T follicular helper cell (primary cell): ENCODE results near the gene BSND.
"Not testable (repeated sequence)": the region's sequence is repeated elsewhere in the genome, so short reads cannot be mapped to it uniquely, and the experiment has no call there.

Source experiments
- DNase-seq: peaks from one replicate; pipeline ENCODE4 v3.0.0-alpha.2; 2020; ENCODE audit warnings: low read depth
- total RNA-seq, 2 experiments: gene quantifications; one replicate each; lab custom pipeline; 2026; lab: John Stamatoyannopoulos, UW

BSND gene
- total RNA-seq, result 0 reads per million in 2 experiments

DNA sequence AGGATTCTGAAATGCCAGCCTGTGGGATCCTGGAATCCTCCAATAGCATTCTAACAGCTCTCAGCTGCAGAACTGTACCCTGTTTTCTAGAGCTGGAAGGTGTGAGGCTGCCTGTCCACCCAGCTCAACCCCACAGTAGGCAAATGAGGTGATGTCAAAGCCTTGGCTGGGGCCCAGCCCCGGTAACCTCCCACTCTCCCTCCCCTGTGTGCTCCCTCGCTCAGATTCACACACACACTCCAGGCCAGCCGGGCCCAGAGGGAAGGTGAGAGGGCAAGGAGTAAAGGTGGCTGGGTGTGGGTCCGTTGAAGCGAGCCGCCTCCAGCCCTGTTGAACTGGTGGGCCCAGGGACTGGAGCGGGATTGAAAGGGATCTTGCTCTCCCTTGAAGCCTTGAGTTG lies at the start of gene BSND:
BSND (plus strand) TSS at position 257 of the 400 bp plus-strand sequence. CDS start 254 bp downstream, outside the sequence.
- DNase-seq, result no peak

DNA sequence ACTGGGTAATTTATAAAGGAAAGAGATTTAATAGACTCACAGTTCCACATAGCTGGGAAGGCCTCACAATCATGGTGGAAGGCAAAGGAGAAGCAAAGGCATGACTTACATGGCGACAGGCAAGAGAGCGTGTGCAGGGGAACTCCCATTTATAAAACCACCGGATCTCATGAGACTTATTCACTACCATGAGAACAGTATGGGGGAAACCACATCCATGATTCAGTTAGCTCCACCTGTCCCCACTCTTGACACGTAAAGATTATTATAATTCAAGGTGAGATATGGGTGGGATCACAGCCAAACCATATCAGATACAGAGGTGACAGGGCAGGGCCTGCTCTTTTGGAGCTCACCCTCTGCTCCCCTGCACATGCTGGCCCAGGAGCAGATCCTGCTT lies 49.7 kb upstream of the BSND start:
- DNase-seq, result no peak

DNA sequence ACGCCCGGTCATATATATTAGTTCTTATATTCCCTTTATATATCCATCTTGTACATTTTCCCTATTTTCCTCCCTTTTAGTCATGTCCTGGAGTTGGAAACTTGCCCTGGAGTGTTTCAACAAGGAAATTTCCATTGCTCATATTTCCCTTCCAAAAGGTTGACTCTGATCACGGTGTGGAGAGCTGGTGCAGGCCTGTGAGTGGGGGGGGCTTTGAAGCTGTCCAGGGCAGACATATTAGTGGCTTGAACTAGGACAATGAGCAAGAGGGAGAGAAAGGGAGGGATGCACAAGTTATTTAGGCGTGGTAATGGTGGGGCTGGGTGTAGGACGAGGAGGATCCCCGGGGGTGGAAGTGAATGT lies 48.7 kb upstream of the BSND start:
- DNase-seq, result no peak

DNA sequence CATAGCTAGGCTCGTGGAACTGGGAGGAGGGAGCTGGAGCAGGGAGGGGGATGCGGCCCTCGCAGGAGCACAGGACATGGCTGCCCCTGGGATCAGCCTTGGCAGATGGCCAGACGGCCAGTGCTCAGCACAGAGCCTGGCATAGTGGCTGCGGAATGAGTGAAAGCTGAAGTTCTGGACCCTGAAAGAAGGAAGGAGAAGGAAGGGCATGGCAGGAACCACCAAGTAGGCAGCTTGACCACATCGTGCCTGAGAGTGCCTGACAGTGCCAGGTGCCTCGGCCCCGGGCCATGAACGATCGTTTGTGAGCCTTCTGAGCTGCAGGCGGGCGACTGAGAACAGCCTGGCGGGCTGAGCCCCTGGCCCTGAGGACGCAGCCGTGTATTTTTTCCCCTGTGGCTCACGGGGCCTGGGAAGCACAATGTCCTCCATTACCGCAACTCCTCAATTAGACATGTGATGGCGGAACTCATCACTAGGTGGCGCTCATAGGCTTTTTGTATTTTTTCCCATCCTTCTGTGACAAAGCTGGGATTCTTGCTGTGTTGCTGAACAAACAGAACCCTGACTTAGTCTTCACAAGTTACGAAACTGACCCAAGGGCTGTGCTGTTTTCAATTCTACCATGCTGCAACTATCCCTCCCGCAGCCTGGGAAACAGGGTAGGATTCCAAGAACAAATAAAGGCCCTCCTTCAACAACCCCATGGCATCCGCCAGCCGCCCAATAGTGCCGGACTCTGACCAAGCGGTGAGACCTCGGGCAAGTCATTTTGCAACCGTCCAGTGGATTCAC lies 48.2 kb upstream of the BSND start:
- peak; percentile 16 for DNase-seq

DNA sequence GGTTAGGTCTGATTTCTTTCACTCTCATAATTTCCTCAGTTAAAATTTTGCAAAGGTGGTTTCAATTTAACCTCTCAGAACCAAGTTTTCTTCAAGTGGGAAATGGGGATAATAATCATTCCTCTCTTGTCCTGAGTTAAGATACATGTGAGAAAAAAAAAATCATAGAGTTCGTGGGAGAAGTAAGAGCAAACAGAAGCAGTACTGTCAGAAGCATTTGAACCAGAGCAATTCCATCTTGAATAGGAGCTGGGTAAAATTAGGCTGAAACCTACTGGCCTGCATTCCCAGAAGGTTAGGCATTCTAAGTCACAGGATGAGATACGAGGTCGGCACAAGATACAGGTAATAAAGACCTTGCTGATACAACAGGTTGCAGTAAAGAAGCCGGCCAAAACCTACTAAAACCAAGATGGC lies 46.9 kb upstream of the BSND start:
- no peak for DNase-seq

DNA sequence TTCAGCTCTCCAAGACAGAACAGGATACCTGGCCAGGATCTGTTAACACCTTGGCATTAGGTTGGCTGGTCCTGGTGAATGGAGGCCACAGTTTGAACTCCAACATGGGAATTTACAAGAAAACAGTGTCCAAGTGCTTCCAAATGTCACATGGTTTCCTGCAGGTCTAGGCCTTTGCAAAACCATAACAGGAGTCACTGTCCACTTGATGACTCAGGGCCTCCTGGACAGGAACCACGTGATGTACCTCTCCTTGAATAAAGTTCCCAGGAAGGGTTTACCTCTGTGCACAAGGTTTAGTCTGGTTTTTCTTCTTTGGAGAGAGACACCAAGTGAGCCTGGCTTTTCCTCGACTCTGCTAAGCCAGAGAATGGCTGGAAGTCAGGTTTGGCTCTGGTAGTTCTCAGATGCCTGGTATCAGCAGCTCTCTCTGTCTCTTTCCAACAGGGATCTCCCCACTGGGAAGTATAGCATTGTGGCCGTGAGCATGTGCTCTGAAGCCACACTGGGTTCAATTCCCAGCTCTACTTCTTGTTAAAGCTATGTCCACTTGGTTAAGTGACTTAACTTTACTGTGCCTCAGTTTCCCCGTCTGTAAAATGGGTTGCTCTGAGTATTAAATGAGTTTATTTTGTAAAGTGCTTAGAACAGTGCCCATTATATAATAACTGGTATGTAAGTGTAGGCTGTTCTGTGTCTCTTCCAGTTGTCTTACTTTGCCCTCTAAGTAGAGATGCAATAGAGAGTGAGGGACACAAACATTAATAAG lies 45.6 kb upstream of the BSND start:
- no peak for DNase-seq

DNA sequence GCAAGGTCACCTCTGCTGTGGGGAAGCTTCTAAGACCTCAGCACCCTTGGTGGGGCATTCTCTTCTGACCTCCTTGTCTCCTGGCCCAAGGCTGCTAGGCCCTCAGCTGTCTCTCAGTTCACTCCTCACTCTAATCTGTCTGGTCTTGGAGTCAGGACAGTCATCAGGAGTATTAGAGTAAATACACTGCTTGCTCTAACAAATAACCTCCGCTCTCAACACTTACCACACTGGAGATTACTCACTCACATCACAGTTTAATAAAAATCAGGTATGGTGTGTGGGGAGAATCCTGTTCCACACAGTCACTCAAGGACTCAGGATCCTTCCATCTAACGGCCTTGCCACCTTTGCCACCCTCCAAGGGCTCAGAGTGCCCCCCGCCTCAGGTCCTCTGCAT lies 44.9 kb upstream of the BSND start:
- no peak for DNase-seq

DNA sequence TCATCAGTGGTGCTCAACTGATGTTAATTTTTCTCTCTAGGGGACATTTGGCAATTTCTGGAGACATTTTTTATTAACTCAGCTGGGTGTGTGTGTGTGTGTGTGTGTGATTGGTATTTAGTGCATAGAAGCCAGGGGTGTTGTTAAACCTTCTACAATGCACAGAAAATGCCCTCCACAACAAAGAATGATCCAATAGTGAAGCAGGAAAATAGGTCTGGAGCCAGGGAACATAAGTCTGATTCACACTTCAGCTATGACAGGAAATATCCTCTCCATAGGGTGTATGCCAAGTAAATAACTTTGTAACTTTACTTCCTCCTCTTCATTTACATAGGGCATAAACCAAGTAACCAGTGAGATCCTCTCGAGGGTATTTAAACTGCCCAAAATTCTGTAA lies 43.4 kb upstream of the BSND start:
- no peak for DNase-seq

DNA sequence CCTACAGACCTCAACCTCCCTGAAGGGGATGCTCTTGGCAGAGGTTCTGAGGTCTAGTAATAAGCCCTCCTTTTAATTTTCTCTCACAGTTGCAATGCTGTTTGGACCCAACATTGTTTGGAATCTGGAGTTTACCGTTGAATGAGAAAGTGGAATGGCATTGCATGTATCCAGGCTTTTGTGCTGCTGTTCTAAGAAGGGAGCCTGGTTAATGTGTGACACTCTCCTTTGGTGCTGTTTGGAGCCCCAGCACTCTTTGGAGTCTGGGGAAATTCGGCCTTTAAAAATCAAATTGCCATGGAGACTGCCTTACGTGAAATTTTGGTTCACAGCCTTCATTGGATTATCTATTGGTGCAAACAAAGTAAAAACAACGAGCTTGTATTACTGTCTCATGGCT lies 42.0 kb upstream of the BSND start:
- DNase-seq, result no peak

DNA sequence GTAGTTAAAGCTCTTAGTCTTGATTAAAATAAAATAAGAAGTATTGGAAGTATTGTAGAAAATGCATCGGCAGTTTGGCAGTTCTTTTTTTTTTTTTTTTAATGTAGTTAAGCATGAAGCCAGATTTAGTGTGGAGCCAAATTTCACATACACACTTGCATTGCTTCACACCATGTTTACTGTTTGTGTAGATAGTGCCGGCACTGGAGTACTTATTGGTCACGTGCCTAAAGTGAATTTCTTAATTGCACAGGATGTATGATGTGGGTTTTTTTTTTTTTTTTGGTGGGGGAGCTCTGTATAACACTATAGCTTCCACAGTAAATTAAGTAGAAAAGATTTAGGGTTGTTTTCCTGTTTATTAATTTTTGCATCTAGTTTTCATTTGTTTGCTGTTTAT lies 39.5 kb upstream of the BSND start:
- no peak for DNase-seq

DNA sequence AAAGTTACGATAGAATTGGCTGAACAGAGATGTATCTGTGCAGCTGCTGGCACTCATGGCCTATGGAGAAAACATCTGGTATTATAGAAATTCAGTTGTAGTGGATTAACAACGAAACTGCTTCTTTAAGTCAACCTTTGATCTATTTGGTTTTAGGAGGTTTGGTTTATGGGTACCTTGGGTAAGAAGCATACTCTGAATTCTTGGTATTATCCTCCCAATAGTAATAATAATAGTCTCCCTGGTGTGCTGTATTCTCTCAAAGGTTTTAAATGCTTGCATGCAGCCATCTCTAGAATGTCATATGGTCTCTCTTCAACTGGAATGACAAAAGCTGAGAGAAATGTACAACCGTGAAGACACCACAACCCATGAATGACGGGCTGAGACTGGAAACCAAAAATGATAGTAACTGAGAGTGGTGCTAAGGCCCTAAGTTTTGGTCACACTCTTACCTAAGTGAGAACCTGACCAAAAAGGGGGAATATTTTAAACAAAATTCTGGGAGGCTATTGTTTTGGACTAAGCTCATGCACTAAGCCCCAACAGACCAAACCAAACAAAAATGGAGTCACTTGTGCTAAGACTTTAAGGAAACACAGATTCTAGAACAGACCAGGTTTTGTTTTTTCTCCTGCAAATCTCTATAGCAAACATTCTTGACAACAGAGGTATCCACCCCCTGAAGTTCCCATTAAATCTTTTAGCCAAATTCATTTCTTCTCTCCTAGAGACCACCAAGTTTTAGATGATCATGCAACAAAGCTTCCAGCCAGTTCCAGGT lies 35.9 kb upstream of the BSND start:
- no peak for DNase-seq

DNA sequence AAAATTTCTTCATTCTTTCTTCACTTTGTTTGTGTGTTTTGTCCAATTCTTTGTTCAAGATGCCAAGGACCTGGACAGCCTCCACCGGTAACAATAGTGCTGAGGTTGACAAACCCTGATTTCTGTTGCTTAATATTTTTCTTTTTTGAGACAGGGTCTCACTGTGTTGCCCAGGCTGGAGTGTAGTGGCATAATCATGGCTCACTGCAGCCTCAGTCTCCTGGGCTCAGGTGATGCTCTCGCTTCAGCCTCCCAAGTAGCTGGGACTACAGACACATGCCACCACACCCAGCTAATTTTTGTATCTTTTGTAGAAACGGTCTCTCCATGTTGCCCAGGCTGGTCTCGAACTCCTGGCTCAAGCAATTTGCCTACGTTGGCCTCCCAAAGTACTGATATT lies 34.9 kb upstream of the BSND start:
- not testable (repeated sequence) for DNase-seq

DNA sequence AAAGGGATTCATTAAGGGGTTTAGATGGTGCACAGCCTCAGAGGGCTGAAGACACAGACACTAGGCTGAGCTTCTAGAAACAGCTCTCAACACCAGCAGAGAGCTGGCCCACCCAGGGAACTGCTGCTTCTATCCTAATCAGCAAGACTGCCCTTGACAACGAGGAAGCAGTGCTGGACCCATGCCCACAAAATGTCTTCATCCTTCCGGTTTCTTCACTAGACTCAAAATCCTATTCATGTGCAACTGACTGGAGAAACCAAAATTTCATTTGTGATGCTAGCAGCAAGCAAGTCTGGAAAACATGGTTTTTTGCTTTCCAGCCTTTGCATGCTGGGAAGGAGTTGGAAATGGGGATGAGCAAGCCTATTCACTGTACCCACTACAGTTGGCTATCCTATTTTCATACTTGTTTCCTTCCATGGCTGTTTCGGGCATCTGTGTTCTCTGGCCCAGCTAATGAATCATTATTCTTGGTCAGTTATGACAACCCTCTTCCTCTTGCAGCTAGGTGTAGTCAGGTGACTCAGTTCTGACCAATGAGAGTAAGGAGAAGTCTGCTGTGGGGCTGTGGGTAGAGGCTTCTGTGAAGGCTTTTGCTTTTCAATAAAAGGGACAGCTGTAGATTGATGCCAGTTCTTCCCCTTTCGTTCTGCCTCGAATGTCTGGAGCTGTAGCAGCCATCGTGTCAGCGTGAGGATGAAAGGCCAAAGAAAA lies 33.0 kb upstream of the BSND start:
- DNase-seq, result no peak

DNA sequence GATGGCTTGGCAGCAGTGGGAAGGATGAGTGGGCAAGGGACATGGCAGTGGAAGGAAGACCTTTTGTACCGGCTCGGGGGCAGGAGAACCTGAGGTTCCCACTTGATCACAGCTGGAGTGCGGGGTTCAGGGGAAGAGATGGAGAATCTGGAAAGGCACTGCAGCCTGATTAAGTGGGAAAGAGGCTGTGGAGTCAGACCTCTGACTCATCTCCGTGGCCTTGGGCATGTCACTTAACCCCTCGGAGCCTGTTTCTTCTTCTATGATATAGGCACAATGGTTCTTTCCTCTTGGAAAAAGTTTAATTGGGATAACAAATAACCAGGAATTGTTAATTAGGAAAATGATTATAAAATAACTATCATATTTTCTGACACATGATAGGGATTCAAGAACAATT lies 31.4 kb upstream of the BSND start:
- no peak for DNase-seq

DNA sequence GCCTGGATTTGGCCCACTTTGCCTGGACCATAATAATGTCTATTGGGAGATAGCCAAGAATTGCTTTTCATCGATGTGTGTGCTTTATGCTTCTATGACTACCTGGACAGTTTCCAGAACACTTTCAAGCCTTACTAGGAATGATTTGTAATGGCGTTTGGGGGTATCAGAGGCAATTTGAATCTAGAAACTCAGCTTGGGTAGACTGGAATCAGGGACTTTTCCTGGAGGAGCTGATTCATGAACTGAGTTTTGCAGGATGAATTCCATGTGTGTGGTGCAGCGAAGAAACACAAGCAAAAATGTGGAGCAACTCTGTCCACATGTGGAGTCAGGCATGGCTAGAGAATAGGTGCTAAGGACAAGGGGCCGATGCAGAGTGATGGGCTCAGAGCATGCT lies 30.2 kb upstream of the BSND start:
- no peak for DNase-seq

DNA sequence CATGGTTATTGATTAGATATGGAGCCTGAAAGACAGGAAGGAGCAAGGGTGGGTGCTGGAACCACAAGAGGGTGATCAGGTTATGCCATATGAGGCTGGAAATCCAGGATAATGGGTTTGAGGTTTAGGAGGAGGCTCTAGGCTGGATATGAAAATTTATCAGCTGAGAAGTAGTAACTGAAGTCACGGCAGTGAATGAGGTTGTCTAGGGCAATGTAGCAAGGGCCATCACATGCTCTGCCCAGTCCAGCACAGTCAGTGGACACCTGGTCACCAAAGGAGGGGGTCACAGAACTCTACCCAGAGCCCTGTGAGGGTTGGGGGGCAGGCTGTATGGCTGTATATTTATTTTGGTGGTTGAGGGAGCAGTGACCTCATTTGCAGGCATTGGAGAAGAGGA lies 28.9 kb upstream of the BSND start:
- DNase-seq, result no peak

DNA sequence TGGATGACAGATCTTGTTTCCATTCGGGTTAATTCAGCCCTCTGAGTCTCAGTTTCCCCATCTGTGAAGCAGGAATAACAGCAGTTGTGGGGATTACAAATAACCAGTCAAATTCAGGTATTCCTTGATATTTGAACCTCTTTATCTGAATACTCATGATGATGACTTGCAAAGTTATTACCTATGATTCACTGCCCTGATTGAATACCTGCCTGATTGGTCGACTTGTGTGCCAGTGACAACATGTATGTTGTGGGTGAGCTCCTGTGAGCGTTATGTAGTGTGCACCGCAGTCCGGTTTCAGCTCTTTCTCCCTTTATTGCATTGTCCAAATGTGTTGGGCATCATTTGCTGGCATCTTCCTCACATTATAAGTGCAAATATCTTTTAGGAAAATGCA lies 27.8 kb upstream of the BSND start:
- DNase-seq, result no peak

DNA sequence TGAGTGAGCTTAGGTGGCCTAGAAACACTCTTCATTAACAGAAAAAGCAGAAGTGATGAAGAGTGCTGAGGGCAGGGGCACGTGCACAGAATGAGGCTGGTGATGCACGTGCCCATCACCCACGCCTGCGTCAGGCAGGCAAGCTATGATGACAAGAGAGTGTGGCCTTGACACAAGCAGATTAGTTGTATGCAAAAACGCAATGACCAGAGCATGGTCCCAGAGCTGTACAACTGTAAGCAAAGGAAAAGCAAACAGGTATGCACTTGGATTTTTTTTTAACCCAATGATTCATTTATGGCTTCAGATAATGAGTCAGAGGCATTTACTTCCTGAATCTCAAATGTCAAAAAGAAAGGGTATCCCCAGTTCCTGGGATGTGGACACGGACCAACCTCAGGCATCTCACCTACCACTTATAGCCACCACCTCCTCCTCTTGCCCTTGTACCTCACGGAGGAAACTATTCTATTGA lies 27.4 kb upstream of the BSND start:
- DNase-seq, result no peak

DNA sequence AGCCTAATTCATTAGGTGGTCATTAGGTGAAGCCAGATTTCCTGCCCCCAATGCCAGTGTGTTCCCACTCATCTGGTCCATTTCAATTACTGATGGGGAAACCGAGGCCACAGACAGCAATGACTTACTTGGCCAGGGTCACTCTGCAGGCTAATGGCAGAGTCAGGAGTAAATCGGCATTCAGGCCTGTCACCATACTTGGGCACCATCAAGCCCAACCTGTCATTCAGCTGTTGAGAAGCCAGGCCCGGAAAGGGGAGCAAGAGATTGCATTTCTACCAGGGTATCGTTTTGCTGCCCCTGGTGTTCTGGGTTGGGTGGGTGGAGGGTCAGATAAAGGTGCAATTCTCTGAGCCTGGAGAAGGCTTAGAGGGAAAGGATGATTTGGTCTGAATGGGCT lies 26.3 kb upstream of the BSND start:
- no peak for DNase-seq

DNA sequence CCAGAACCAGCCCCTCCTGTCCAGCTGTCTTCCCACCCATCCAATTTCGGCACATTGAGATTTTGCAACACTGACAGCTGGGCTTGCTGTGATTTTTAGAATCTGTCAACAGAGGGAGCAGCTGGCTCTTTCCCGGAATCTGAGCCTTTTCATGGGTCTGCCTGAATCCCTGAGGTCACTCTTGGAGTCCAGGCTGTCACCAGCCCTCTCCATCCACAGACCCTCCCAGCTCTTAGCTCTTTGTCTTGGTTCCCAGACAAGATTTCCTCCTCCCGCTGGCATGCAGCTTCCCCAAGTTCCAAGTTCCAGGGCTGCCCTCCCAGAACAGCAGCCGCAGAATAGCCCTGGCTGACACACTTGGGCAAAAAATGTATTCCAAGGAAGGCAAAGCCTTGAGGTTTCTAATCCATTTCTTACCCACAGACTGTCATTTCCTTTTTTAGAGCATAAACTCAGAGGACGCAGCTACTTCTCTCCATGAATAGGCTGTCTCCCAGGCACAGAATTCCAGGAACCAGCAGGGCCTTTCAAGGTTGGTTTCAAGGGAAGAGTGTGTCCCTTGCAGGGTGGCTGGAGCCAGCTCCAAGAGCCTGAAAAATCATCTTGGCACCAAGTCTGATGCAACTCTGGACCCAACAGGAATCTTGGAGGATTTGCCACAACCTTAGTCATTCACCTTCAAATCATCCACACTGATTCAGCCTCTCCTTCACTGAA lies 25.4 kb upstream of the BSND start:
- no peak for DNase-seq
